ENCODE measurements around the gene TNFSF9.
A peak's percentile ranks its signal among the peaks of the same experiment; 100 is the strongest.
"Not testable (repeated sequence)": the region's sequence is repeated elsewhere in the genome, so short reads cannot be mapped to it uniquely, and the experiment has no call there.

TNFSF9 gene

GRCh38 chr19:6532244-6532999 is 1.6 kb downstream of the TNFSF9 start:
- no peak for DNase-seq (ENCODE audit: low read depth)

- DNase-seq (ENCODE audit: low read depth), result no peak
Measured at GRCh38 chr19:6533000-6533328, 2.1 kb downstream of the TNFSF9 start.

DNA sequence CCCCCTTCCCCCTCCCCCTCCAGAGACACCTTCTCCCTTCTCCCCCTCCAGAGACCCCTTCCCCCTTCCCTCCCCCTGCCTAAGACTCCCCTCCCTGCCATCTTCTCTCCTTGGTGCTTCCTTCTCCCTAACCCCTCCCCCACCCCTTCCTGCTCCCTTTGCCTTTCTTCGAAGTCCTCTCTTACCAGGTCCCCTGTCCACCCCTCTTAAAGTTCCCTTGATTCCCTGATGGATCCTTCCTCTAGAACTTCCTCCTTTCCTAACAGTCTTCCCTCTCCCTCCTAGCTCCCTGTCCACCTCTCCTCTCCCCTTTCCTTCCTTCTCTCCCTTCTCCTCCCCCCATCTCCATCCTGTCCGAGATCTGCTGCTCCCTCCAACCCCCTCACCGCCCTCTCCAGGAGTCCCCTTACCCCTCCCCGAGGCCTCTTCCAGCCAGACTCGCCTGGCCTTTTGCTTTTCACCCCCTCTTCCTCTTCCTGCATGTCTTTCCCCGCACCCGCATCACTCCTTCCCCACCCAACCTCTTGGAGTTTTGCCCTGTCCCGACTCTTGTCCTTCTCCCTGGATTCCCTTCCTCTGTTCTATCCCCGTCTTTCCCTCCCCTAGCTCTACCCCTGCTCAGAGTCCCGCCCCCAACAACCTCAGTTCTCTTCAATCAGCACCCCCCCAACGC is 3.1 kb downstream of the TNFSF9 start:
- no peak for DNase-seq (ENCODE audit: low read depth)

DNA sequence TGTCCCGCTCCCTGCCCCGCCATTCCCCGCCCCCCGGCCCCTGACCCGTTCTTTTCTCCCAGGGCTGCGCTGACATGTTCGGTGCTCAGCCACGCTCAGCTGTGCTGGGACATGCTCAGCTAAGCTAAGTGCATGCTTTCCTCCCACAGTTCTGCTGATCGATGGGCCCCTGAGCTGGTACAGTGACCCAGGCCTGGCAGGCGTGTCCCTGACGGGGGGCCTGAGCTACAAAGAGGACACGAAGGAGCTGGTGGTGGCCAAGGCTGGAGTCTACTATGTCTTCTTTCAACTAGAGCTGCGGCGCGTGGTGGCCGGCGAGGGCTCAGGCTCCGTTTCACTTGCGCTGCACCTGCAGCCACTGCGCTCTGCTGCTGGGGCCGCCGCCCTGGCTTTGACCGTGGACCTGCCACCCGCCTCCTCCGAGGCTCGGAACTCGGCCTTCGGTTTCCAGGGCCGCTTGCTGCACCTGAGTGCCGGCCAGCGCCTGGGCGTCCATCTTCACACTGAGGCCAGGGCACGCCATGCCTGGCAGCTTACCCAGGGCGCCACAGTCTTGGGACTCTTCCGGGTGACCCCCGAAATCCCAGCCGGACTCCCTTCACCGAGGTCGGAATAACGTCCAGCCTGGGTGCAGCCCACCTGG is 3.7 kb downstream of the TNFSF9 start:
- DNase-seq (ENCODE audit: low read depth), result no peak

DNA sequence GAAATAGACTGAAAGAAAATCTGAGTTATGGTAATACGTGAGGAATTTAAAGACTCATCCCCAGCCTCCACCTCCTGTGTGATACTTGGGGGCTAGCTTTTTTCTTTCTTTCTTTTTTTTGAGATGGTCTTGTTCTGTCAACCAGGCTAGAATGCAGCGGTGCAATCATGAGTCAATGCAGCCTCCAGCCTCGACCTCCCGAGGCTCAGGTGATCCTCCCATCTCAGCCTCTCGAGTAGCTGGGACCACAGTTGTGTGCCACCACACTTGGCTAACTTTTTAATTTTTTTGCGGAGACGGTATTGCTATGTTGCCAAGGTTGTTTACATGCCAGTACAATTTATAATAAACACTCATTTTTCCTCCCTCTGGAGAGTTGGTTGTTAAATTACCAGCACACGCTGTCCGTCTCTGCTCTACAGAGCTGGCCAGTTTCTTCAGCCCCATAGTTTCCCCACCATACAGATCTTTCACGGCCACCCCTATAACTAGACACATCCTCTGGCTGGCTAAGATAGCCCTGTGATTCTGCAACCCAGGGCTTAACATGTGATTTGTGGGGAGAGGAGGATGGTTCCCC is 4.8 kb downstream of the TNFSF9 start:
- DNase-seq (ENCODE audit: low read depth), result no peak

- no peak for DNase-seq (ENCODE audit: low read depth)
Measured at GRCh38 chr19:6539514-6539913, 8.7 kb downstream of the TNFSF9 start.

GRCh38 chr19:6540918-6541689 is 10.3 kb downstream of the TNFSF9 start:
- no peak for DNase-seq (ENCODE audit: low read depth)

DNA sequence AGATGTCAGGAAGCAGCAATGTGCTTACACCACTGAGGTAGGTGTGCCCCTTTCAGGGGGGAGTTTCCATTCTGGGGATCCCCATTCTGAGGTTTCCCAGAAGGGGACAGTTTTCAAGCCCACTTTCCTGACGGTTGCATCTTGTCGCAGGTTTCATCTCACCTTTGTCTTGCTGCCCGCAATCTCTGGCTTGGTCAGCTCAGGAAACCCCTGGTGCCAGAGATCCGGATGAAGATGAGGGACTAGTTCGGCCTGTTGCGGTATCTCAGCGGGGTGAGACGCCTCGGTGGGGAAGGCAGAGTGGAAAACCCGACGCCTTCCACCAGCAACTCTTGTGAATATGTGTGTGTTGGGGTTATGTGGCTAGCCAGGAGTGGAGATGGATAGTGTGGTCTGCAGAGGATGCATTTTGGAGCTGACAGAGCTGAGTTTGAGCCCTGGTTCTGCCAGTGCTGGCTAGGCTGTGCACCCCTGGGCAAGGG is 13.1 kb downstream of the TNFSF9 start:
- no peak for DNase-seq (ENCODE audit: low read depth)

DNA sequence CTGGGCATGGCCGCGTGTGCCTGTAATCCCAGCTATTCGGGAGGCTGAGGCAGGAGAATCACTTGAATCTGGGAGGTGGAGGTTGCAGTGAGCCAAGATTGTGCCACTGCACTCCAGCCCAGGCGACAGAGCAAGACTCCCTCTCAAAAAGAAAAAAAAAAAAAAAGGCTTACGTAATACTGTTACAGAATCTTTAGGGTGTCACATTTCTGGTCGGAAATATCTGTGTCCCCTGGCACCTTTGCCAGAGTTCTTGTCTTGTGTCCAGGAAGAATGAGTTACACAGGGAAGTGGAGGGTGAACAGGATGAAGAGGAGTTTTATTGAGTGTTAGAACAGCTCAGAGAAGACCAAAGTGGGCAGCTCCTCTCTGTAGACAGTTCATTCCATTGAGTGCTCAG is 19.9 kb downstream of the TNFSF9 start:
- DNase-seq (ENCODE audit: low read depth), result not testable (repeated sequence)

- DNase-seq (ENCODE audit: low read depth), result no peak
Measured at GRCh38 chr19:6551091-6551490, 20.3 kb downstream of the TNFSF9 start.

- DNase-seq (ENCODE audit: low read depth), result peak; percentile 20
Measured at GRCh38 chr19:6551607-6552450, 21.0 kb downstream of the TNFSF9 start.

DNA sequence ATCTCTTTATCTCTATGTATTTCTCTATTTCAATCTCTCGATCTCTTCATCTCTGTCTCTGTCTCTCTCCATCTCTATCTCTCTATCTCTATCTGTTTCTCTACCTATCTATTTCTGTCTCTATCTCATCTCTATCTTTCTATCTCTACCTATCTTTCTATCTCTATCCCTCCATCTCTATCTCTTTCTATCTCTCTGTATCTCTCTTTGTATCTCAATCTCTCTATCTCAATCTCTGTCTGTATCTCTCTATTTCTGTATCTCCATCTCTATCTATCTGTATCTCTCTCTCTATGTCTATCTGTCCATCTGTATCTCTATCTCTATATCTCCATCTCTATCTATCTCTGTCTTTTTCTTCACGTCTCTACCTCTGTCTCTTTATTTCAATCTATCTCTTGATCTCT is 25.2 kb downstream of the TNFSF9 start:
- no peak for DNase-seq (ENCODE audit: low read depth)

- no peak for DNase-seq (ENCODE audit: low read depth)
Measured at GRCh38 chr19:6556480-6557195, 25.8 kb downstream of the TNFSF9 start.

DNA sequence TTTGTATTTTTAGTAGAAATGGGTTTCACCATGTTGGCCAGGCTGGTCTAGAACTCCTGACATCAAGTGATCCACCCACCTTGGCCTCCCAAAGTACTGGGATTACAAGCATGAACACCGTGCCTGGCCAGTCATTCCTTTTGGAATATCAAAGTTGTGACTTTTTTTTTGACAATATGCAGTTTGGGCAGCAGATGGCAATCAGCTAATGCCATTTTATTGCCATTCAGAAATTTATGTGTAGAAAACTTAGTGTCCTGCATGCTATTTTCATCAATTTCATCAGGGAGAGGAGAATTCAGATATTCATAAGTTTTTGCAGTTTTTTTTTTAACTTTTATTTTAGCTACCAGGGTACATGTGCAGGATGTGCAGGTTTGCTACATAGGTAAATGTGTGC is 31.6 kb downstream of the TNFSF9 start:
- DNase-seq (ENCODE audit: low read depth), result not testable (repeated sequence)

DNA sequence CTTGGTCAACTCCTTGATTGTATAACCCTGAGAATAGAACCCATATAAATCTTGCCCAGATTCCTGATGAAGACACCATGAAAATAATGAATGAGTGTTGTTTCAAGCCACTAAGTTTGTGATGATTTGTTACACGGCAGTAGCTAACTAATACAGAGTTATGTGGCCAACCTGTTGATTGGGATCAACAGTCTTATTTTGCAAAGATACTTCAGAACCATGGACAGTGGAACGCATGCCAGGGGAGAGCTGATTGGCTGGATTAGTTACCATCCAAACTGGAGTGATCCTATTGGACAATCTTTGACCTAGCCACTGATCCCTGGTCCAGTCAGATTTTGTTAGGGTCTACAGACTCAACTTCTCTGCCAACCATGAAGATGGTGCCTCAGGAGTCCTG is 33.6 kb downstream of the TNFSF9 start:
- no peak for DNase-seq (ENCODE audit: low read depth)

DNA sequence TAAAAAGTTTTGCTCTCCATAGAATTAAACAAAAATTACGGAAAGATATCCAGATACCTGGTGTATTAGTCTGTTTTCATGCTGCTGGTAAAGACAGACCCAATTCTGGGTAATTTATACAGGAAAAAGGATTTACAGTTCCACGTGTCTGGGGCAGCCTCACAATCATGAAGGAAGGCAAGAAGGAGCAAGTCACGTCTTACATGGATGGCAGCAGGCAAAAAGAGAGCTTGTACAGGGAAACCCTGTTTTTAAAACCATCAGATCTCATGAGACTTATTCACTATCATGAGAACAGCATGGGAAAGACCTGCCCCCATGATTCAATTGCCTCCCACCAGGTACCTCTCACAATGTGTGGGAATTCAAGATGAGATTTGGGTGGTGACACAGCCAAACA is 35.9 kb downstream of the TNFSF9 start:
- not testable (repeated sequence) for DNase-seq (ENCODE audit: low read depth)

- DNase-seq (ENCODE audit: low read depth), result no peak
Measured at GRCh38 chr19:6568010-6568526, 37.2 kb downstream of the TNFSF9 start.

DNA sequence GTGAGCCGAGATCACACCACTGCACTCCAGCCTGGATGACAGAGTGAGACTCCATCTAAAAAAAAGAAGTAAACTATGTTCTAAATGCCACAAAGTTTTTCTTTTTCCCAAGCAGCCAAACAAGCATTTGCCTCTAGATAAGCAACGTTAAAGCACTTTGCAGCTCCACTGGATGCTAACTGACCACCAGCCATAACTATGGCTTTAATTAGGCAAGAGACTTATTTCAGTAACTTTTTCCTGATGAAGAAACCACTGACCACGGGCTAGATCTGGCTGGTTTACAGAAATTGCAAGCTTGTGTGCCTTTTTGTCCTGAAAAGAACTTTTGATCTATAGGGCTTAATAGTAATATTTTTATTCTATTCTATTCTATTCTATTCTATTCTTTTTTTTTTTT is 38.0 kb downstream of the TNFSF9 start:
- DNase-seq (ENCODE audit: low read depth), result no peak

DNA sequence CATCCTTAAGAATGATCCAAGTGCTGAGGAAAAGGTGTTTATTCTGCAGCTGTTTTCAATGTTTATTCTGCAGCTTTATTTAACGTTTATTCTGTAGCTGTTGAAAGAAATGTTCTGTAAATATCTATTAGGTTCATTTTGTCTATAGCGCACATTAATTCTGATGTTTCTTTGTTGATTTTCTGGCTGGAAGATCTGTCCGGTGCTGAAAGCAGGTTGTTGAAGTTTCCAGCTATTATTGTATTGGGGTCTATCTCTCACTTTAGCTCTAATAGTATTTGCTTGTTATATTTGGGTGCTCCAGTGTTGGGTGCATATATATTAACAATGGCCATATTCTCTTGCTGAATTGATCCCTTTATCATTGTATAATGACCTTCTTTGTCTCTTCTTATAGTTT is 39.9 kb downstream of the TNFSF9 start:
- no peak for DNase-seq (ENCODE audit: low read depth)

DNA sequence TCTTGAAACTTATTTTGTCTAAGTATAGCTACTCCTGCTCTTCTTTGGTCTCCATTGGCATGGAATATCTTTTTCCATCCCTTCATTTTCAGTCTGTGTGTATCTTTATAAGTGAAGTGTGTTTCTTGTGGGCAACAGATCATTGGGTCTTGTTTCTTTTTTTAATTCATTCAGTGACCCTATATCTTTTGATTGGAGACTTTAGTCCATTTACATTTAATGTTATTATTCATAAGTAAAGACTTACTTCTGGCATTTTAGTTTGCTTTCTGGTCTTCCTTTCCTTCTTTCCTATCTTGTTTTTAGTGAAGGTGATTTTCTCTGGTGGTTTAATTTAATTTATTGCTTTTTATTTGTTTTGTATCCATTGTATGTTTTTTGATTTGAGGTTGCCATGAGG is 40.3 kb downstream of the TNFSF9 start:
- DNase-seq (ENCODE audit: low read depth), result no peak

Data from activated T-helper 9 cell treated with anti-CD3 and anti-CD28 coated beads, Interleukin-2, amount 50 U/mL, for 16 hours (primary cell).